Right forelimb (tissue), 1 donor: ENCODE results near the gene MROH2A.
"Not testable (repeated sequence)": the region's sequence is repeated elsewhere in the genome, so short reads cannot be mapped to it uniquely, and the experiment has no call there.

ENCODE experiments used
- DNase-seq: peaks from one replicate; pipeline ENCODE4 v3.0.0-alpha.2; 2018

MROH2A gene, protein sequence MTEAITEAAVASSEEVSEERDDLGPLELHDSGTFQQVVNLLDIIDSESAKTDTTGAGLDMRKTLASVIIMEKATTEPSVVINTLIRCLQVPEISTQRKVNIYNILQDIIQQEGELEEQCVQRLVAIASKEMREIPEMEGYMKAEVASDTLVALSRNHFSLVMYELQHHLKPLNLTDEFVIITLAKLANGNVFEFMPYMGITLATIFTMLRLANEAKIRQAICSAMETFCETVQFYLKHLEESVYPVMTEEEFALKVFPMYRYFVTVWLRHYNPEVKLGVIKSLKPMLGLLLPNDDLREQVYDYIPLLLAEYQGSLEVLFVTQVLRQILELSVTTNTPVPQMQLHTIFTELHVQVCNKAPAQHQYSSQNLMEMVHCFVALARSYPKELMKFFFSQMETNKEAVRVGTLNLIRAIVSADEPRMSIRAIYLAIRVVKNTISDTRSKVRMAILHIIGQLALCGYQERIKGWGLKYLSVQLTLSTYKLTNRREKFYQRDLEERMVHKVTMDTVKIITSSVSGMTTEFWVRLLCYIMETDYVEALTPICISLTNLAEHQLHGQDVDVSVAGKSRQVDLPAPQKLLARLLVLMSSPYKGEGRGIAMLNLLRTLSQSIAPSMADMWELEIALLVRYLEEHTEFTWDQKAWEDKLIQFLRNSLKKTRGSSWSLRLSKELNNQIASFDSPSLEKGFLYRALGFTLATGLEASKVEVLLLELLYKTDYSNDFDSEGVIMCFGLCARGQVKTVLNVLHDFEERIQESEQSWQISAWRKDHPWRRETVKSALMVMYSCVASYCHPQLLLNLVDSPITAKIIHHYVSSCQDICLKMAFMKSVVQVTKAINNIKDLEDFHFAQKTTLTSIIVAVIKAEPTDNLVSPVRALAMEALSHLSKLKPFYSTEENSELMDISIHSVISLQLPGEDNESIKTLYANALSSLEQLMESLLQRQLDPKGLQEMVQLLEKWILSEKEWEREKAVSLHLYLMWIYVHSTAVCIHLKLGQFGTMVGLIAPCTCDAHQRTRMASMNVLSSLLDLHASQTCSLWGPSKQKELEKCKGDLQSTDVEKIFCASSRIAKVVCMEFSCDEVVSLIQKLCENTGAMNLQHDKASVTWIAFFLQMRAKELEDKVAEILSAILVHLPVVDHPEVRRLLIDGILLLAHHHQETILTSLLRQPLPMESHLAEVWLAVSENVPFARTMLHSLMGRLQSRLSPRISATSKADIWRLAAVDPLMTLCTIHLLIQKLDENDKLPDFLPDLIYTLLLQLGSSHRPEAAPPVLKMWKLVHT (N-terminal part only)

DNA sequence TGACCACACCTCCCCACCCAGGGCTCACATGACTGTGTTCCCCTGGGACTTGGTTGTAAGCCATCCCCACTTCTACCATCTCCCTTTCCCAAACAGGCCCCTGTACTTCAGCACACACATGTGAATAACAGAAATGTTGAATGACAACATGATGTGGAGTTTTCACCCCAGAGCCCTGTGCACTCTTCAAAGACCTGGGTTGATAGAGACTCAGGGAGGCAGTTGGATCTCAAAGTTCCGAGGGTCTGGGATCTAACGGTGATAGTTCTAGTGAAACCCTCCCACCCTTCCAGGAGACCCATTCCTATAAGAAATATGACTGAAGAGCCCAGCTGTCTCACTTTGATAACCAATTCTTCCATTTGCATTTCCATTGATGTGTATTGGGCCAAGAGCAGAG lies at the start of gene MROH2A:
MROH2A (plus strand) TSS at position 301 of the 400 bp plus-strand sequence. CDS start 1,029 bp downstream, outside the sequence.
- DNase-seq: no peak

DNA sequence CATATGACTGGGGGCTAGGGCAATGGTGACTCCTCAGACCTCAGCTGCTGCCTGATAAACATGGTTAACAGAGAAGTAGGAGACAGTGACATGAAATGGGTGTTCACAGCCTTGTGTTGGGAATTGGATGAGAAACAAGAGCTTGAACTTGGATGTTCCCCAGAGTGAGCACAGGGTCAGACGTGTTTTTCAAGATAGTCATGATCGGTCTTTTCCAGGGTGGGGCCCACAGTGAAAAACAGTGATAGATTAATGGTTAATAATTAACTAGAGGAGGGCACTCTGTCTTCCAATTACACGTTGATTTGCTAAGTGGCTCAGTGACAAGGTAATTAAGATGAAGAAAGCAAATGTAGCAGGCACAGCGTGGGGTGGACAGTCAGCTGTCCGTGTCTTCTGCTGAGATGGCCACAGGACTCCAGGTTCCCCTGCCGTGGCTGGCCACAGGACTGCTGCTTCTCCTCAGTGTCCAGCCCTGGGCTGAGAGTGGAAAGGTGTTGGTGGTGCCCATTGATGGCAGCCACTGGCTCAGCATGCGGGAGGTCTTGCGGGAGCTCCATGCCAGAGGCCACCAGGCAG lies 49.3 kb upstream of the MROH2A start, which contains the start of gene UGT1A3:
UGT1A3 (plus strand) TSS at position 320 of the 579 bp plus-strand sequence; CDS start at position 405, 85 bp downstream.
- DNase-seq: no peak

DNA sequence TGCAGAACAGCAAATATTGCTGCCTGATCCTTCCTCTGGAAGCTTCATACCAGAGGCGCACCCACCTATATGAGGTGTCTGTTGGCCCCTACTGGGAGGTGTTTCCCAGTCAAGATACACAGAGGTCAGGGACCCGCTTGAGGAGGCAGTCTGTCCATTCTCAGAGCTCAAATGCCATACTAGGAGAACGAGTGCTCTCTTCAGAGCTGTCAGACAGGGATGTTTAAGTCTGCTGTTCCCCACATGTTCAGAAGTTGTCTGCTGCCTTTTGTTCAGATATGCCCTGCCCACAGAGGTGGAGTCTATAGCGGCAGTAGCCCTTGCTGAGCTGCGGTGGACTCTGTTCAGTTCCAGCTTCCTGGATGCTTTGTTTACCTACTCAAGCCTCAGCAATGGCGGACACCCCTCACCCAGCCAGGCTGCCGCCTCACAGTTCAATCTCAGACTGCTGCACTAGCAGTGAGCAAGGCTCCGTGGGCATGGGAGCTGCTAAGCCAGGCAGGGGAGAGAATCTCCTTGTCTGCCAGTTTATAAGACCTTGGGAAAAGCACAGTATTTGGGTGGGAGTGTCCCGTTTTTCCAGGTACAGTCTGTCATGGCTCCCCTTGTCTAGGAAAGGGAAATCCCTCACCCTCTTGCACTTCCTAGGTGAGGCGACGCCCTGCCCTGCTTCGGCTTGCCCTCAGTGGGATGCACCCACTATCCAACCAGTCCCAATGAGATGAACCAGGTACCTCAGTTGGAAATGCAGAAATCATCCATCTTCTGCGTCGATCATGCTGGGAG lies 41.1 kb upstream of the MROH2A start:
- not testable (repeated sequence) for DNase-seq

DNA sequence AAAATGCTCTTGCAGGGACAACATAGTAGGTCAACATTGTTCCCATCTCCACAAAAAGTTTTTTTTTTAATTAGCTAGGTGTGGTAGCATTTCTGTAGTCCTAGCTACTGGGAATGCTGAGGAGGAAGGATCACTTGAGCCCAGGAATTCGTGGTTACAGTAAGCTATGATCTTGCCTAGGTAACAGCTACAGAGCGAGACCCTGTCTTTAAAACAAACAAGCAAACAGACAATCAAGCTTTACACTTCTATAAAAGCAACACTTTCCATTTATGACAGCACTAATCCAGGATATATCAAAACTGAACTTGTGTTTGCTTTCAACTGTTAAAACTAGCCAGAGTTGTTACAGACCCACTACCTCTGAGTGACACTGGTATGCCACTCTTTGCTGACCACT lies 37.3 kb upstream of the MROH2A start:
- DNase-seq: no peak

DNA sequence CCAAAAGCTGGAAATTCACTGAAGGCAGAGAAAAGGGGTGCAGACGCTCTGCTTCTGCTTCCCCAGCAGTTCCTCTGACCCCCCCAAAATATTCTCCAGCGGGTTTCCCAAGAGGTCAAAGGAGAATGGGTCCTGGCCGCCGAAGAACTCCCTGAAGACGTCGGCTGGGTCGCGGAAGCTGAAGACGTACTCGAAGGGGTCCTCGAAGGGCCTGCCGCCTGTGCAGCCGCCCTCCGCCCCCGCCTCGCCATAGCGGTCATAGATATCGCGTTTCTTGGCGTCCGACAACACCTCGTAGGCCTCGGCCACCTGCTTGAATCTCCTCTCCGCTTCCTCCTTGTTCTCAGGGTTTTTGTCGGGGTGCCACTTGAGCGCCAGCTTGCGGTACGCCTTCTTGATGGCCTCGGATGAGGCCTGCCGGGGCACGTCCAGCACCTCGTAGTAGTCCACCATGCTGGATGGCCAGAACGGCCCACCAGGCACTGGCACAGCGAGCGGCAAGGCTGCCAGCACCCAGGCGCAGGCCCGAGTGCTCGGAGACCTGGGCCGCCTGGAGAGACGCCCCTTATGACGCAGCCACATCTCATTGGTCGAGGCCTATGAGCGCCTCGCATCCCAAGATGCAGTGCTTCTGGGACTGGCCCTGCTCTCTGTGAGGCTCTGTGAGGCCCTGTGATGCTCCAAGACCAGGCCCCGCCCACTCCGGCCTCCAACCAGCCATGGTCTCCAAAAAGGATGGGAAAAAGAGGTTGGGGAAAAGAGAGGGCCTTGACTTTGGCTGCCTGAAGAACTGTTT lies 34.5 kb upstream of the MROH2A start:
- DNase-seq: no peak

DNA sequence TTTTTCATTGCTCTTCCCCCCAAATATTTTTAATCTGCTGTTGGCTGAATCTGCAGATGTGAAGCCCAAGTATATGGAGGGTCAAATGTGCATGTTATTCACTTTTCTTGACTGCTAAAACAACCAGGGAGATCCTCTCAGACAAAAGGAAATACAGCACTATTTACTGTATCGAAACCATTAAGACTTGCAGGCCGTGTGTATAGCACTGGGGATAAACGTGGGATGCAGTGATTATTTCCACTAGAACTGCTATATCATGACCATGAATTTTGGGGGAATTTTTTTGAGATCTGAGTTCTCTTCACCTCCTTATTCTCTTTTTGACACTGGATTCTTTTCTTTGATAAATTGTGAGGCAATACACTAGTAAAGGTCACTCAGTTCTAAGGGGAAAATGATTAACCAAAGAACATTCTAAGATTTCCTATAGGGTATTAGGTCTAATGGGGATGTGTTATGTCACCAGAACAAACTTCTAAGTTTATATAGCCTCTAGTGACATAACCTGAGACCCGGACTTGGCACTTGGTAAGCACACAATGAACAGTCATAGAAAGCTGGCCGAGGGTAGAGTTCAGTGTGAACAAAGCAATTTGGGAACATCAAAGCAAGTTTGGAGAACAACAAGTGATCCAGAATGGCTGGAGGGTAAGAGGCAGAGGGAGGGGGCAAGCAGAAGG lies 32.9 kb upstream of the MROH2A start:
- DNase-seq: no peak

DNA sequence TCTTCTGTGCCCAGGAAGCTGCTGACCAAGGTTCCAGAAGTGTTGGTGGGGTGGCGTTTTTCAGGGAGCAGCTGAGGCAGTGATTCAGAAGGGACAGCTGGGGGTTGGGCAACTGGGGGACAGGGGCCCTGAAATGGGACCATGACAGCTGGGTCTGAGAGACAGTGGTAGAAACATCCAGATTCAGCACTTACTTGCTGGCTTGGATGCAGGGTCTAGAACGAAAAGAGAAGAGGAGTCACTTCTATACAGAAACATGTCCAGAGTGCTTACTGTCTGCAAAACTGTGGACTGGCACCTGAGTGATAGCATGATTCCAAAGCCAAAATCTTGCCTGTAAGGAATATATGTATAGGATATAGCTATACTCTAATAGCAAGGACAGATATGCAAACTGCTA lies 32.3 kb upstream of the MROH2A start:
- not testable (repeated sequence) for DNase-seq

DNA sequence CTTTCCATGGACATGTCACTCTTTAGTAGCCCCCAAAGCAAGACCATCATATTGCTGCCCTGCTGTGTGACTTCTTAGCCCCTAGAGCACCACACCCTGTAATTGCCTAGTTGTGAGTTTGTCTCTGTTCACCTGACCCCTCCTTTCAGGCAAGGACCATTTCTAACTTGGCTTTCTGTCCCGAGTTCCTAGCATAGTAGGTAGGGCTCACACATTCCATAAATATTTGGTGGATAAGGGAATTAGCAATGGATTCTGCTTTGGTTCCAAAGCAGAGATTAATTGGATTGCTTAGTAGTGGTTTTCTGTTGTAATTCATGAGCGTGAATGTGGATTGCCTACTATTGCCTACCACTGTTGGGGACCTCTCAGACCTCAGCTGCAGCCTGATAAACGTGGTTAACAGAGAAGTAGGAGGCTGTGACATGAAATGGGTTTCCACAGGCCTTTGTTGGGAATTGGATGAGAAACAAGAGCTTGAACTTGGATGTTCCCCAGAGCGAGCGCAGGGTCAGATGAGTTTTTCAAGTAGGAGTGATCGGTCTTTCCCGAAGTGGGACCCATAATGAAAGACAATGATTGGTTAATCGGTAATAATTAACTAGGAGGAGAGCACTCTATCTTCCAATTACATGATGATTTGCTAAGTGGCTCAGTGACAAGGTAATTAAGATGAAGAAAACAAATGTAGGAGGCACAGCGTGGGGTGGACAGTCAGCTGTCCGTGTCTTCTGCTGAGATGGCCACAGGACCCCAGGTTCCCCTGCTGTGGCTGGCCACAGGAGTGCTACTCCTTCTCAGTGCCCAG lies 31.5 kb upstream of the MROH2A start:
- no peak for DNase-seq

DNA sequence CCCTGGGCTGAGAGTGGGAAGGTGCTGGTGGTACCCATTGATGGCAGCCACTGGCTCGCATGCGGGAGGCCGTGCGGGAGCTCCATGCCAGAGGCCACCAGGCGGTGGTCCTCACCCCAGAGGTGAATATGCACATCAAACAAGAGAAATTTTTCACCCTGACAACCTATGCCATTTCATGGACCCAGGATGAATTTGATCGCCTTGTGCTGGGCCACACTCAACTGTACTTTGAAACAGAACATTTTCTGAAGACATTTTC lies 30.9 kb upstream of the MROH2A start:
- DNase-seq: no peak

DNA sequence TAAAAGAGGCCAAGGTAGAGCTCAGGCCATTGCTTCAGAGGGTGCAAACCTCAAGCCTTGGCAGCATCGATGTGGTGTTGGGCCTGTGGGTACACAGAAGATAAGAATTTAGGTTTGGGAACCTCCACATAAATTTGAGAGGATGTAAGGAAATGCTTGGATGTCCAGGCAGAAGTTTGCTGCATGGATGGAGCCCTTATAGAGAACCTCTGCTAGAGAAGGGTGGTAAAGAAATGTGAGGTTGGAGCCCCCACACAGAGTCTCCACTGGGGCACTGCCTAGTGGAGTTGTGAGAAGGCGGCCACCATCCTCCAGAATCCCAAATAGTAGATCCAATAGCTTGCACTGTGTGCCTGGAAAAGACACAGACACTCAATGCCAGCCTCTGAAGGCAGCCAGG lies 27.4 kb upstream of the MROH2A start:
- not testable (repeated sequence) for DNase-seq

DNA sequence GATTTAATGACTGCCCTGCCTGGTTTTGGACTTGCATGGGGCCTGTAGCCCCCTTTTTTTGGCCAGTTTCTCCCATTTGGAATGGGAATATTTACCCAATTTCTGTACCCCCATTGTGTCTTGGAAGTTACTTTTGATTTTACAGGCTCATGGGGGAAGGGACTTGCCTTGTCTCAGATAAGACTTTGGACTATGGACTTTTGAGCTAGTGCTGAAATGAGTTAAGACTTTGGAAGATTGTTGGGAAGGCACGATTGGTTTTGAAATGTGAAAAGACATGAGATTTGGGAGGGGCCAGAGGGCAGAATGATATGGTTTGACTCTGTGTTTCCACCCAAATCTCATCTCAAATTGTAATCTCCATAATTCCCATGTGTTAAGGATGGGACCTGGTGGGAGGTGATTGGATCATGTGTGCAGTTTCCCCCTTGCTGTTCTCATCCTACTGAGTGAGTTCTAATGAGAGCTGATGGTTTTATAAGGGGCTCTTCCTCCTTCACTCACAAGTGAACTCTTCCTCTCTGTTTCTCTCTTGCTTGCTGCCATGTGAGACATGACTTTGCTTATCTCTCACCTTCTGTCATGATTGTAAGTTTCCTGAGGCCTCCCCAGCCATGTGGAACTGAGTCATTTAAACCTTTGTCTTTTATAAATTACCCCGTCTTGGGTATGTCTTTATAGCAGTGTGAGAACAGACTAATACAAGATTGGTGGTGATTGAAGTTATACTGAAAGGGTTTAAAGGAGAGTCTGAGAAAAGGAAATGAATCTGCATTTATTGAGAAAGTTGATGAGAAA lies 26.7 kb upstream of the MROH2A start:
- DNase-seq: not testable (repeated sequence)

DNA sequence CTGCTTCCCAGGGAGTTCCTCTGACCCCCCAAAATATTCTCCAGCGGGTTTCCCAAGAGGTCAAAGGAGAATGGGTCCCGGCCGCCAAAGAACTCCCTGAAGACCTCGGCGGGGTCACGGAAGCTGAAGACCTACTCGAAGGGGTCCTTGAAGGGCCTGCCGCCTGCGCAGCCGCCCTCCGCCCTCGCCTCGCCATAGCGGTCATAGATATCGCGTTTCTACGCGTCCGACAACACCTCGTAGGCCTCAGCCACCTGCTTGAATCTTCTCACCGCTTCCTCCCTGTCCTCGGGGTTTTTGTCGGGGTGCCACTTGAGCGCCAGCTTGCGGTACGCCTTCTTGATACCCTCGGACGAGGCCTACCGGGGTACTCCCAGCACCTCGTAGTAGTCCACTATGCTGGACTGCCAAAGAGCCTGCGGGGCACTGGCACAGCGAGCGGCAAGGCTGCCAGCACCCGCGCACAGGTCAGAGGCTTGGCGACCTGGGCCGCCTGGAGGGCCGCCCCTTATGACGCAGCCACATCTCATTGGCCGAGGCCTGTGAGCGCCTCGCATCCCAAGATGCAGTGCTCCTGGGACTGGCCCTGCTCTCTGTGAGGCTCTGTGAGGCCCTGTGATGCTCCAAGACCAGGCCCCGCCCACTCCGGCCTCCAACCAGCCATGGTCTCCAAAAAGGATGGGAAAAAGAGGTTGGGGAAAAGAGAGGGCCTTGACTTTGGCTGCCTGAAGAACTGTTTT lies 23.1 kb upstream of the MROH2A start:
- DNase-seq: no peak

DNA sequence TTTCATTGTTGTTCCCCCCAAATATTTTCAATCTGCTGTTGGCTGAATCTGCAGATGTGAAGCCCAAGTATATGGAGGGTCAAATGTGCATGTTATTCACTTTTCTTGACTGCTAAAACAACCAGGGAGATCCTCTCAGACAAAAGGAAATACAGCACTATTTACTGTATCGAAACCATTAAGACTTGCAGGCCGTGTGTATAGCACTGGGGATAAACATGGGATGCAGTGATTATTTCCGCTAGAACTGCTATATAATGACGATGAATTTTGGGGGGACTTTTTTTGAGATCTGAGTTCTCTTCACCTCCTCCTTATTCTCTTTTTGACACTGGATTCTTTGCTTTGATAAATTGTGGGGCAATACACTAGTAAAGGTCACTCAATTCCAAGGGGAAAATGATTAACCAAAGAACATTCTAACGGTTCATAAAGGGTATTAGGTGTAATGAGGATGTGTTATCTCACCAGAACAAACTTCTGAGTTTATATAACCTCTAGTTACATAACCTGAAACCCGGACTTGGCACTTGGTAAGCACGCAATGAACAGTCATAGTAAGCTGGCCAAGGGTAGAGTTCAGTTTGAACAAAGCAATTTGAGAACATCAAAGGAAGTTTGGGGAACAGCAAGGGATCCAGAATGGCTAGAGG lies 21.6 kb upstream of the MROH2A start:
- no peak for DNase-seq

DNA sequence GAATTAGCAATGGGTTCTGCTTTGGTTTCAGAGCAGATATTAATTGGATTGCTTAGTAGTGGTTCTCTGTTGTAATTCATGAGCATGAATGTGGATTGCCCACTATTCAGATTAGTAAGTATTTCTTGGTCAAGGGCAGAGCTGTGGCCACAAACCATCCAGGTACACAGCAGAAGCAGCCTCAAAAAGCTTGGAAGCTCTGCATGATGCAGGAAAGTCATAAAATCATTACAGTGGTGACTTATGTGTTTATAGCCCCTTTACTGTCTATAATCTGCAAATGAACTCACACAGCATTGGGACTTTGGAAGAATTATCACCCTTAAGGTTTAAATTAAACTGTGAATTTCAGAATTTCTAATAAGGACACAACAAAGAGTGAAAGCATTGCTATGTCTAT lies 20.0 kb upstream of the MROH2A start:
- DNase-seq: no peak

DNA sequence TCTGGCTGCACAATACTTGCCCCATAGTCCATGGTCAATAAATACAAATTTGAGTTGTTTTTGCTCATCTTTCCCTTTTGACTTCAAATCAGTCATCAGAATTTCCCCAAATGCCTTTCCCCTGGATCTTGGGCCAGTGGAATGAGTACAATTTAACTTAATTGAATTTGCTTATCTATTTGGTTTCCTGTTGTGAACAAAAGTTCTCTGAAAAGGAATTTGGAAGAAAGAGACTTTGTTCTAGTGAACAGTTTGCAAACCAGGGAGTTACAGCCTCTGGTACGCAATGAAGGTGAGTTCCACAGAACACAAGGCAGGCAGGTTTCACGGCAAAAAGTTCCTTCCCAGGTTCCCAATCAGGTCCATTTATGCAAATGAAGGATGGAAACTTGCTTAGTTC lies 19.3 kb upstream of the MROH2A start:
- no peak for DNase-seq

DNA sequence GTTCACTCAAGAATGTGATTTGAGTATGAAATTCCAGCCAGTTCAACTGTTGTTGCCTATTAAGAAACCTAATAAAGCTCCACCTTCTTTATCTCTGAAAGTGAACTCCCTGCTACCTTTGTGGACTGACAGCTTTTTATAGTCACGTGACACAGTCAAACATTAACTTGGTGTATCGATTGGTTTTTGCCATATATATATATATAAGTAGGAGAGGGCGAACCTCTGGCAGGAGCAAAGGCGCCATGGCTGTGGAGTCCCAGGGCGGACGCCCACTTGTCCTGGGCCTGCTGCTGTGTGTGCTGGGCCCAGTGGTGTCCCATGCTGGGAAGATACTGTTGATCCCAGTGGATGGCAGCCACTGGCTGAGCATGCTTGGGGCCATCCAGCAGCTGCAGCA lies 18.1 kb upstream of the MROH2A start, which contains the start of gene UGT1A1:
UGT1A1 (plus strand) TSS at position 228 of the 400 bp plus-strand sequence; CDS start at position 246, 18 bp downstream.
- DNase-seq: no peak
